Activated CD4-positive, alpha-beta T cell treated with anti-CD3 and anti-CD28 coated beads for 36 hours (primary cell): Measurements from ENCODE around the gene CDK13. TPM values are rescaled to one million over a fixed set of nuclear protein-coding genes. Genes with fewer than 3 reads are reported as not detected.

ENCODE experiments used
- ATAC-seq: fragments of 200-7000 bp; cut with Tn5 transposase; one replicate; pipeline ENCODE4 v1.10.0; 2021; ENCODE audit warnings: mild to moderate bottlenecking, moderate library complexity
- CTCF ChIA-PET: fragments of 350-600 bp; sonication (Branson Sonifier 250); formaldehyde crosslinking; loops from one replicate; lab custom pipeline; 2021; ENCODE audit warnings: antibody characterized with exemption; lab: Charles Lee
- POLR2A ChIA-PET: fragments of 350-600 bp; sonication (Branson Sonifier 250); formaldehyde crosslinking; loops from one replicate; lab custom pipeline; 2021; ENCODE audit warnings: antibody characterized with exemption, inconsistent platforms; lab: Charles Lee
- DNase-seq: peaks from one replicate; pipeline ENCODE4 v3.0.0-alpha.2; 2020
- H3K27ac Mint-ChIP-seq: one replicate; pipeline ENCODE4 v1.8.0; 2021; ENCODE audit warnings: mixed read lengths
- H3K27me3 Mint-ChIP-seq: one replicate; pipeline ENCODE4 v1.8.0; 2021; ENCODE audit warnings: mixed read lengths
- H3K36me3 Mint-ChIP-seq: one replicate; pipeline ENCODE4 v1.8.0; 2021; ENCODE audit warnings: low read depth, mixed read lengths
- H3K4me1 Mint-ChIP-seq: one replicate; pipeline ENCODE4 v1.8.0; 2021; ENCODE audit warnings: mixed read lengths
- H3K4me3 Mint-ChIP-seq: one replicate; pipeline ENCODE4 v1.8.0; 2021; ENCODE audit warnings: mild to moderate bottlenecking, moderate library complexity, mixed read lengths
- H3K9me3 Mint-ChIP-seq: one replicate; pipeline ENCODE4 v1.8.0; 2021; ENCODE audit warnings: low read depth, mixed read lengths
- intact Hi-C, 2 experiments: fragments of 100-400 bp; cut with DNase I in 1 of 2; cut with micrococcal nuclease in 1 of 2; formaldehyde crosslinking; loops; one replicate each; pipeline versions ENCODE4 v1.14.2 to v1.15.1; 2022 to 2024; cut with DNase I, micrococcal nuclease
- total RNA-seq, 2 experiments: library from RNA; stranded (reverse); gene quantifications; one replicate each; pipeline ENCODE4 v1.2.3, GENCODE V29; 2021

The CDK13 gene
- total RNA-seq, 2 experiments from 2014 or later, result 34.8 to 47.6 TPM

GRCh38 chr7:40148671-40149070 lies 198.6 kb downstream of the CDK13 start:
- intact Hi-C loops, result no loop called here
- Mint-ChIP-seq H3K27ac (no peak overlapping the region), H3K27me3 (peaks cover 6% of the 10 kb centered on the region), H3K9me3 (no peaks in the 10 kb centered on the region), H3K4me1 (no peaks in the 10 kb centered on the region), H3K36me3 (no peaks in the 10 kb centered on the region), H3K4me3 (no peak overlapping the region)
- CTCF ChIA-PET, result interaction anchor here (1.5 kb wide), 1 partner anchor 13 kb away, joined by 3 read pairs; the partner anchor contains the start of gene SUGCT
- no peak for DNase-seq
- no peak for ATAC-seq
- POLR2A ChIA-PET, result no interaction called here

Other genes starting within 250 kb of the CDK13 start
- gene MPLKIP, start 184.4 kb downstream of the CDK13 start, total RNA-seq, result 10 to 100 TPM; 28.5 to 35.2 TPM
- 1 to 10 TPM; 1.2 to 1.9 TPM for gene SUGCT, start 184.7 kb downstream of the CDK13 start, total RNA-seq